Measurements from ENCODE around the gene DNAJC13. TPM values are rescaled to one million over a fixed set of nuclear protein-coding genes. Genes with fewer than 3 reads are reported as not detected.

Gene DNAJC13
- total and polyA plus RNA-seq, 9 donors = 10.3 to 39.9 (median 30.1) TPM

GRCh38 chr3:132544130-132544529, 126.8 kb downstream of the DNAJC13 start:
- WGBS, 3 donors = 95 to 98% (median 97%) methylated on average over 2 of the region's 2 CpGs
- H3K36me3 ChIP-seq = no peaks in the 10 kb centered on the region
- TF ChIP-seq EP300 (IDR thresholded peaks at IDR 0.05) (no peak), POLR2A (IDR thresholded peaks at IDR 0.05) (no peak), CTCF (IDR thresholded peaks at IDR 0.05) (no peak)
- intact Hi-C loops (cut with DNase I) = no loop called here
- H3K9me3 ChIP-seq = no peaks in the 10 kb centered on the region
- H3K27me3 ChIP-seq = no peaks in the 10 kb centered on the region
- no peak for DNase-seq
- H3K4me3 ChIP-seq = no peak overlapping the region
- no peaks in the 10 kb centered on the region for H3K4me1 ChIP-seq (ENCODE audit: insufficient read depth)
- no peak overlapping the region for H3K27ac ChIP-seq

GRCh38 chr3:132545471-132545870, 128.2 kb downstream of the DNAJC13 start:
- Histone ChIP-seq H3K4me3 (no peak overlapping the region), H3K9me3 (no peaks in the 10 kb centered on the region), H3K36me3 (no peaks in the 10 kb centered on the region), H3K27me3 (no peaks in the 10 kb centered on the region), H3K27ac (no peak overlapping the region), H3K4me1 (ENCODE audit: insufficient read depth) (peaks cover 6% of the 10 kb centered on the region)
- TF ChIP-seq EP300 (IDR thresholded peaks at IDR 0.05) = no peak
- TF ChIP-seq POLR2A (IDR thresholded peaks at IDR 0.05) = no peak
- no peak for TF ChIP-seq CTCF (IDR thresholded peaks at IDR 0.05)
- intact Hi-C loops (cut with DNase I) = no loop called here
- no peak for DNase-seq
- 86 to 91% (median 87%) methylated on average over 3 of the region's 3 CpGs for WGBS, 3 donors

- WGBS, 3 donors = 94 to 98% (median 95%) methylated on average over 8 of the region's 8 CpGs
These were observed 131.9 kb downstream of the DNAJC13 start for GRCh38 chr3:132549169-132549568.

GRCh38 chr3:132549890-132550578, 132.7 kb downstream of the DNAJC13 start:
- Histone ChIP-seq H3K4me3 (no peak overlapping the region), H3K36me3 (no peaks in the 10 kb centered on the region), H3K4me1 (ENCODE audit: insufficient read depth) (peaks cover 17% of the 10 kb centered on the region), H3K27me3 (no peaks in the 10 kb centered on the region), H3K9me3 (no peaks in the 10 kb centered on the region), H3K27ac (peak overlapping the region in 1 of 2 donors; percentile 35)
- intact Hi-C loops (cut with DNase I) = no loop called here
- DNase-seq = no peak
- TF ChIP-seq EP300 (IDR thresholded peaks at IDR 0.05) (no peak), POLR2A (IDR thresholded peaks at IDR 0.05) (no peak), CTCF (IDR thresholded peaks at IDR 0.05) (no peak)

More at GRCh38 chr3:132549169-132549568, 131.9 kb downstream of the DNAJC13 start:
- Histone ChIP-seq H3K36me3 (no peaks in the 10 kb centered on the region), H3K4me3 (no peak overlapping the region), H3K9me3 (no peaks in the 10 kb centered on the region), H3K27ac (no peak overlapping the region), H3K27me3 (no peaks in the 10 kb centered on the region), H3K4me1 (ENCODE audit: insufficient read depth) (peaks cover 11% of the 10 kb centered on the region)
- DNase-seq = no peak
- intact Hi-C loops (cut with DNase I) = no loop called here
- TF ChIP-seq POLR2A (IDR thresholded peaks at IDR 0.05) (no peak), EP300 (IDR thresholded peaks at IDR 0.05) (no peak), CTCF (IDR thresholded peaks at IDR 0.05) (no peak)
